SK-N-SH treated with all-trans-retinoic acid at 6 μM for 48 hours (cell line): ENCODE measurements around the gene ITGAV.

Experiments used
- ATAC-seq: fragments of 200-7000 bp; cut with Tn5 transposase; 3 replicates; pipeline ENCODE4 v1.9.1; 2020; ENCODE audit warnings: mild to moderate bottlenecking, moderate library complexity
- ARNTL ChIP-seq: fragments of 450-650 bp; formaldehyde crosslinking; IDR thresholded peaks from 2 replicates; pipeline ENCODE4 v1.5.0; 2020; ENCODE audit warnings: low read depth, mild to moderate bottlenecking, moderate library complexity, borderline replicate concordance
- BACH2 ChIP-seq: fragments of 250-450 bp; sonication (Bioruptor Pico); IDR thresholded peaks from 2 replicates; pipeline ENCODE4 v1.9.0; 2021; ENCODE audit warnings: mild to moderate bottlenecking, borderline replicate concordance
- CSDC2 ChIP-seq: fragments of 250-450 bp; sonication (Bioruptor Pico); IDR thresholded peaks from 2 replicates; pipeline ENCODE4 v1.5.0; 2020; ENCODE audit warnings: mild to moderate bottlenecking, moderate library complexity
- ESRRG ChIP-seq: fragments of 250-450 bp; sonication (Bioruptor Pico); IDR thresholded peaks from 2 replicates; pipeline ENCODE4 v1.6.1; 2021; ENCODE audit warnings: mild to moderate bottlenecking
- GLIS3 ChIP-seq: fragments of 250-450 bp; sonication (Bioruptor Pico); IDR thresholded peaks from 2 replicates; pipeline ENCODE4 v1.5.0; 2020; ENCODE audit warnings: mild to moderate bottlenecking, moderate library complexity
- ISL1 ChIP-seq: fragments of 250-450 bp; sonication (Bioruptor Pico); IDR thresholded peaks from 2 replicates; pipeline ENCODE4 v2.1.2; 2022; ENCODE audit warnings: mild to moderate bottlenecking, moderate library complexity
- OSR1 ChIP-seq: fragments of 250-450 bp; sonication (Bioruptor Pico); IDR thresholded peaks from 2 replicates; pipeline ENCODE4 v1.8.0; 2022; ENCODE audit warnings: moderate library complexity, mild to moderate bottlenecking, inconsistent platforms
- PATZ1 ChIP-seq: fragments of 250-450 bp; sonication (Bioruptor Pico); IDR thresholded peaks from 2 replicates; pipeline ENCODE4 v1.8.0; 2020; ENCODE audit warnings: mild to moderate bottlenecking, moderate library complexity, borderline replicate concordance
- POU6F1 ChIP-seq: fragments of 250-450 bp; sonication (Bioruptor Pico); IDR thresholded peaks from 2 replicates; pipeline ENCODE4 v1.8.0; 2021; ENCODE audit warnings: low read depth, mild to moderate bottlenecking, moderate library complexity, borderline replicate concordance
- PPARA ChIP-seq: fragments of 250-450 bp; sonication (Bioruptor Pico); IDR thresholded peaks from 2 replicates; pipeline ENCODE4 v1.5.0; 2020; ENCODE audit warnings: mild to moderate bottlenecking, borderline replicate concordance
- RARB ChIP-seq: fragments of 250-450 bp; sonication (Bioruptor Pico); IDR thresholded peaks from 2 replicates; pipeline ENCODE4 v1.8.0; 2021; ENCODE audit warnings: mild to moderate bottlenecking, moderate library complexity
- SNAI2 ChIP-seq: fragments of 250-450 bp; sonication (Bioruptor Pico); IDR thresholded peaks from 2 replicates; pipeline ENCODE4 v1.5.0; 2020; ENCODE audit warnings: mild to moderate bottlenecking, moderate library complexity
- TOX ChIP-seq: fragments of 250-450 bp; sonication (Bioruptor Pico); IDR thresholded peaks from 2 replicates; pipeline ENCODE4 v1.8.0; 2021; ENCODE audit warnings: mild to moderate bottlenecking, moderate library complexity, borderline replicate concordance
- TSHZ2 ChIP-seq: fragments of 250-450 bp; sonication (Bioruptor Pico); IDR thresholded peaks from 2 replicates; pipeline ENCODE4 v1.5.0; 2020; ENCODE audit warnings: mild to moderate bottlenecking, moderate library complexity
- ZC3H10 ChIP-seq: fragments of 250-450 bp; sonication (Bioruptor Pico); IDR thresholded peaks from 2 replicates; pipeline ENCODE4 v1.5.1; 2021; ENCODE audit warnings: mild to moderate bottlenecking, moderate library complexity
- ZFP3 ChIP-seq: fragments of 250-450 bp; sonication (Bioruptor Pico); IDR thresholded peaks from 2 replicates; pipeline ENCODE4 v1.5.0; 2020; ENCODE audit warnings: mild to moderate bottlenecking, moderate library complexity
- ZFP30 ChIP-seq: fragments of 450-650 bp; formaldehyde crosslinking; IDR thresholded peaks from 2 replicates; pipeline ENCODE4 v1.5.0; 2022; ENCODE audit warnings: mild to moderate bottlenecking, moderate library complexity
- ZNF565 ChIP-seq: fragments of 450-650 bp; formaldehyde crosslinking; conservative IDR thresholded peaks from 2 replicates; pipeline ENCODE4 v1.5.0; 2020; ENCODE audit warnings: low read depth, mild to moderate bottlenecking, moderate library complexity
- ZNF70 ChIP-seq: fragments of 450-650 bp; formaldehyde crosslinking; IDR thresholded peaks from 2 replicates; pipeline ENCODE4 v1.5.0; 2020; ENCODE audit warnings: mild to moderate bottlenecking, moderate library complexity
- ZNF8 ChIP-seq: fragments of 450-650 bp; formaldehyde crosslinking; IDR thresholded peaks from 2 replicates; pipeline ENCODE4 v1.5.0; 2020; ENCODE audit warnings: mild to moderate bottlenecking, moderate library complexity
- TF ChIP-seq, protein P1 (sequence below): fragments of 250-450 bp; sonication (Bioruptor Pico); IDR thresholded peaks from 2 replicates; pipeline ENCODE4 v1.5.1; 2021; ENCODE audit warnings: mild to moderate bottlenecking, moderate library complexity
- TF ChIP-seq, protein P2 (sequence below): fragments of 250-450 bp; sonication (Bioruptor Pico); IDR thresholded peaks from 2 replicates; pipeline ENCODE4 v1.5.1; 2020; ENCODE audit warnings: low read depth, mild to moderate bottlenecking, moderate library complexity

ITGAV gene

GRCh38 chr2:186636800-186637496, 47.1 kb downstream of the ITGAV start:
- ATAC-seq = no peak
- TF ChIP-seq ESRRG (no peak), TSHZ2 (CRISPR knock-in tag) (no peak), ARNTL (CRISPR knock-in tag) (no peak), SNAI2 (CRISPR knock-in tag) (no peak), BACH2 (no peak), ZNF565 (CRISPR knock-in tag) (no peak), ZNF8 (CRISPR knock-in tag) (no peak), PATZ1 (no peak), OSR1 (CRISPR knock-in tag) (no peak), ZFP3 (CRISPR knock-in tag) (no peak), POU6F1 (CRISPR knock-in tag) (no peak), GLIS3 (CRISPR knock-in tag) (no peak), TOX (no peak), ISL1 (CRISPR knock-in tag) (no peak), ZC3H10 (CRISPR knock-in tag) (no peak), RARB (no peak), PPARA (CRISPR knock-in tag) (no peak), ZFP30 (CRISPR knock-in tag) (no peak)

GRCh38 chr2:186637497-186637800, 47.6 kb downstream of the ITGAV start:
- ATAC-seq = no peak
- TF ChIP-seq ISL1 (CRISPR knock-in tag) (no peak), ZNF565 (CRISPR knock-in tag) (no peak), CSDC2 (no peak), BACH2 (no peak), RARB (no peak), SNAI2 (CRISPR knock-in tag) (no peak), ESRRG (no peak), ZFP3 (CRISPR knock-in tag) (no peak), PPARA (CRISPR knock-in tag) (no peak), POU6F1 (CRISPR knock-in tag) (no peak), ZC3H10 (CRISPR knock-in tag) (no peak), ZNF8 (CRISPR knock-in tag) (no peak)
- TF ChIP-seq, protein P1, sequence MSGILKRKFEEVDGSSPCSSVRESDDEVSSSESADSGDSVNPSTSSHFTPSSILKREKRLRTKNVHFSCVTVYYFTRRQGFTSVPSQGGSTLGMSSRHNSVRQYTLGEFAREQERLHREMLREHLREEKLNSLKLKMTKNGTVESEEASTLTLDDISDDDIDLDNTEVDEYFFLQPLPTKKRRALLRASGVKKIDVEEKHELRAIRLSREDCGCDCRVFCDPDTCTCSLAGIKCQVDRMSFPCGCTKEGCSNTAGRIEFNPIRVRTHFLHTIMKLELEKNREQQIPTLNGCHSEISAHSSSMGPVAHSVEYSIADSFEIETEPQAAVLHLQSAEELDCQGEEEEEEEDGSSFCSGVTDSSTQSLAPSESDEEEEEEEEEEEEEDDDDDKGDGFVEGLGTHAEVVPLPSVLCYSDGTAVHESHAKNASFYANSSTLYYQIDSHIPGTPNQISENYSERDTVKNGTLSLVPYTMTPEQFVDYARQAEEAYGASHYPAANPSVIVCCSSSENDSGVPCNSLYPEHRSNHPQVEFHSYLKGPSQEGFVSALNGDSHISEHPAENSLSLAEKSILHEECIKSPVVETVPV (CRISPR knock-in tag) = no peak

DNA sequence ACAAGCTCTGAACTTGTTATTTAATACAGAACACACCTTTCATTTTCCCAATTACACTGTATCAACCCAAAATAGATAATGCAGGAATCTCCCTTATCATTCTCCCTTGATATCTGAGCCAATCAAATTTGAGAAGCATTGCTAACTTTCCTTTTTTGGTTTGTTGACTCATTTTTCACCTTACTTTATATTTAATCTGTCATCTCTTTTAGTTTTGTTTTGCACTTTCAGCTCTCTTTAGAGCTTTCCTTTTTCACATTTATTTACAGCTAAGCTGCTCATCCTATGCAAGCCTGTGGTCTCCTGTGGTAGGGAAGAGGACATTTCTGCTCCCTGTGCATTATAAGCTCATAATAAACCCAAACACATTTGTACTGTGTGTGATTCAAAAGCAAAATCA, 50.1 kb downstream of the ITGAV start:
- no peak for TF ChIP-seq ZC3H10 (CRISPR knock-in tag)
- TF ChIP-seq ARNTL (CRISPR knock-in tag) = no peak
- TF ChIP-seq ZNF70 (CRISPR knock-in tag) = no peak
- no peak for TF ChIP-seq RARB
- TF ChIP-seq PATZ1 = no peak
- TF ChIP-seq, protein P2, sequence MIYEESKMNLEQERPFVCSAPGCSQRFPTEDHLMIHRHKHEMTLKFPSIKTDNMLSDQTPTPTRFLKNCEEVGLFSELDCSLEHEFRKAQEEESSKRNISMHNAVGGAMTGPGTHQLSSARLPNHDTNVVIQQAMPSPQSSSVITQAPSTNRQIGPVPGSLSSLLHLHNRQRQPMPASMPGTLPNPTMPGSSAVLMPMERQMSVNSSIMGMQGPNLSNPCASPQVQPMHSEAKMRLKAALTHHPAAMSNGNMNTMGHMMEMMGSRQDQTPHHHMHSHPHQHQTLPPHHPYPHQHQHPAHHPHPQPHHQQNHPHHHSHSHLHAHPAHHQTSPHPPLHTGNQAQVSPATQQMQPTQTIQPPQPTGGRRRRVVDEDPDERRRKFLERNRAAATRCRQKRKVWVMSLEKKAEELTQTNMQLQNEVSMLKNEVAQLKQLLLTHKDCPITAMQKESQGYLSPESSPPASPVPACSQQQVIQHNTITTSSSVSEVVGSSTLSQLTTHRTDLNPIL = no peak
- no peak for TF ChIP-seq SNAI2 (CRISPR knock-in tag)
- ATAC-seq = no peak
